Stimulated activated CD4-positive, alpha-beta T cell treated with anti-CD3 and anti-CD28 coated beads, Interleukin-15, amount 100 ng/mL, for 48 hours (primary cell): ENCODE data around the gene ZCCHC4.

Experiments used
- DNase-seq, 2 donors: peaks; one replicate each; pipeline ENCODE4 v3.0.0-alpha.2; 2020; ENCODE audit warnings: low read depth in 2 of 2

Gene ZCCHC4, protein sequence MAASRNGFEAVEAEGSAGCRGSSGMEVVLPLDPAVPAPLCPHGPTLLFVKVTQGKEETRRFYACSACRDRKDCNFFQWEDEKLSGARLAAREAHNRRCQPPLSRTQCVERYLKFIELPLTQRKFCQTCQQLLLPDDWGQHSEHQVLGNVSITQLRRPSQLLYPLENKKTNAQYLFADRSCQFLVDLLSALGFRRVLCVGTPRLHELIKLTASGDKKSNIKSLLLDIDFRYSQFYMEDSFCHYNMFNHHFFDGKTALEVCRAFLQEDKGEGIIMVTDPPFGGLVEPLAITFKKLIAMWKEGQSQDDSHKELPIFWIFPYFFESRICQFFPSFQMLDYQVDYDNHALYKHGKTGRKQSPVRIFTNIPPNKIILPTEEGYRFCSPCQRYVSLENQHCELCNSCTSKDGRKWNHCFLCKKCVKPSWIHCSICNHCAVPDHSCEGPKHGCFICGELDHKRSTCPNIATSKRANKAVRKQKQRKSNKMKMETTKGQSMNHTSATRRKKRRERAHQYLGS

GRCh38 chr4:25312496-25313200, at the start of gene ZCCHC4:
Gene ZCCHC4, plus strand, starts transcription at chr4:25312774. Its CDS starts 36 bp downstream, at chr4:25312810.
- peak; percentile 78 to 81 for DNase-seq

GRCh38 chr4:25271866-25272265, 40.7 kb upstream of the ZCCHC4 start:
- DNase-seq, result no peak

DNA sequence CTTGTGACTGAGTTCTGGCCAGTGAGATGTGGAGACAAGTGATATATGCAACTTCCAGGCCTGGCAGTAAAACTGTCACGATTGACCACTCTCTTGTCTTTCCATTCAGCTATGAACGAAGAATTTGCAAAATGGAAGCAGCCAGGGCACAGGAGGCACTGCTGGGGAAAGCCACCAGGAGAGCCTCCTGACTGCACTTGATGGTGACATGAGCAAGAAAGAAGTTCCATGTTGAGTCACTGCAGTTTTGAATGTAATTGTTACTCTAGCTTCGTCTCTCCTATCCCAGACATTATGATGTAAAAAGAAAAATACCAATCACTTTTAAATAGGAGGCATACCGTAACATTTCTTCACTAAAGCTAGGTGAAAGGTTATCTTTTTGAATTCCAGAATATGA, 32.4 kb upstream of the ZCCHC4 start:
- no peak for DNase-seq

- no peak for DNase-seq
These were observed 28.6 kb upstream of the ZCCHC4 start for GRCh38 chr4:25283948-25284347.

GRCh38 chr4:25284466-25284865, 28.1 kb upstream of the ZCCHC4 start:
- no peak for DNase-seq

DNA sequence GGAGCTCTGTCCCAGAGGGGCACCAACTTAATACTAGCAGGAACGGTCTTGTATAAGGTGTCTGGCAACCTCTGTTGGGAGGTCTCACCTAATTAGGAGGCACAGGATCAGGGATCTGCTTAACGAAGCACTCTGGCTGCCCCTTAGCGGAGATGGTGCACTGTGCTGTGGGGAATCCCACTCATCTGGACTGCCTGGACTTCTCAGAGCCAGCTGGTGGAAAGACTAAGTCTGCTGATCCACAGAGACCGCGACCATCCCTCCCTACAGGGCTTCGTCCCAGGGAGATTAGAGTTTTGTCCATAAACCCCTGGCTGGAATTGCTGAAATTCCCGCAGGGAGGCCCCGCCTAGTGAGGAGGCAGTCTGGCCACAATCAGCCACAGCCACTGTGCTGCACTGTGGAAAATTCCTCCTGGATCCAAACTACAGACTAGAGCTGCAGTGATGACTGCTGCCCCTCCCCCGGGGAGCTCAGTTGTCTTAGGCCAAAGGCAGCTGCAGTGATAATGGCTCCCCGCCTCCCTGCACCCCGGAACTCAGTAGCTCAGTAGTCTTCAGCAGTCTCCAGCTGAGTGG, 22.0 kb upstream of the ZCCHC4 start:
- DNase-seq, result no peak

- no peak for DNase-seq
These were observed 21.3 kb upstream of the ZCCHC4 start for GRCh38 chr4:25291158-25291733.

DNA sequence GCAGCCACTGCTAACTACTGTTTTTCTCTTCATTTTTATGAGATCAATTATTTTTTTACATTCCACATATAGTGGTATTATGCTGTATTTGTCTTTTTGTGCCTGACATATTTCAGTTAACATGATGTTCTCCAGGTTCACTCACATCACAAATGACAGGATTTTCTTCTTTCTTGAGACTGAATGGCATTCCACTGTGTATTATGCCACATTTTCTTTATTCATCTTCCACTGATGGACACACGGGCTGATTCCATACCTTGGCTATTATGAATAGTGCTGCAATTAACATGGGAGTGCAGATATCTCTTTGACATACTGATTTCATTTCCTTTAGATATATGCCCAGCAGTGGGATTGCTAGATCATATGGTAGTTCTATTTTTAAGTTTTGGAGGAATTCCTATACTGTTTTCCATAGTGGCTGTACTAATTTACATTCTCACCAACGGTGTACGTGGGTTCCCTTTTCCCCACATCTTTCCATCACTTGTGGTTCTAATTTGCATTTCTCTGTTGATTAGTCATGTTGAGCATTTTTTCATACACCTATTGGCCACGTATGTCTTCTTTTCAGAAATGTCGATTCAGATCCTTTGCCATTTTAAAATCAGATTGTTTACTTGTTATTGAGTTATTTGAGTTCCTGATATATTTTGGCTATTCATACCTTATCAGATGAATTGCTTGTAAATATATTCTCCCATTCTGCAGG, 14.9 kb upstream of the ZCCHC4 start:
- DNase-seq, result no peak

- no peak for DNase-seq
These were observed 12.9 kb upstream of the ZCCHC4 start for GRCh38 chr4:25299476-25300203.

- DNase-seq, result no peak
These were observed 11.1 kb upstream of the ZCCHC4 start for GRCh38 chr4:25301471-25301870.

DNA sequence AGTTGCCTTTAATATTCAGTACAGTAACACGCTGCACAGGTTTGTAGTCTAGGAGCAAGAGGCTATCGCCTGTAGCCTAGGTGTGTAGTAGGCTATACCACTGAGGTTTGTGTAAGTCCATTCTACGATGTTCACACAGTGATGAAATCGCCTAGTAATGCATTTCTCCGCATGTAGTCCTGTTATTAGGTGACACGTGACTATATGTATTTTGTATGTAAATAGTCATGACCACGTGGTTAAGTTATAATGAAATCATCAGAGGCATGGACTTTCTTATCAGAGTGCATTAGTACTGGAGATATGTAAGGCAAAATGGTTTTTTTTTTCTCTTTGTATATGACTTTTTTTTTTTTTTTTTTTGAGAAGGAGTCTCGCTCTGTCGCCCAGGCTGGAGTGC, 9.9 kb upstream of the ZCCHC4 start:
- DNase-seq, result no peak

GRCh38 chr4:25303578-25303977, 9.0 kb upstream of the ZCCHC4 start:
- no peak for DNase-seq

DNA sequence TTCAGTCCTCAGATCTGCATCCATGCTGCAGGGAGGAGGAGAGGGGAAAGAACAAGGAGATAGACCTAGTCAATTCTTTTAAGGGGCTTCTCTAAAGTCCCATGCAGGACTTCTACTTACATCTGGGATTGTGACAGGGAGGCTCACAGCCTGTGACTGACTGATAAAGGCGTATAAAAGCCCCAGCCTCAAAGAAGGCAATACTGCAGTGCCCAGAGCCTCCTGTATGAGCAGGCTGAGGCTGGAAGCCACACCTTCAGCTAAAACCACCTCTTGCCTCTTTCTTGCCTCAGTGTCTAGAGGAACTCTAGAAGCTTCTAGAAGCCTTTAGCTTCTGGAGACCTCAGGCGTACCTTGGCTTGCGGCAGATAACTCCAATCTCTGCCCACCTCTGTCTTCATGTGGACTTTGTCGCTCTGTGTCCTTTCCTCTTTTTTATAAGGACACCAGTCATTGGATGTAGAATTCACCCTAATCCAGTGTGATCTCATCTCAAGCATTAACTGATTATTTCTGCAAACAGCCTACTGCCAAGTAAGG, 6.0 kb upstream of the ZCCHC4 start:
- DNase-seq, result no peak

- DNase-seq, result no peak
These were observed 5.0 kb upstream of the ZCCHC4 start for GRCh38 chr4:25307596-25307995.

DNA sequence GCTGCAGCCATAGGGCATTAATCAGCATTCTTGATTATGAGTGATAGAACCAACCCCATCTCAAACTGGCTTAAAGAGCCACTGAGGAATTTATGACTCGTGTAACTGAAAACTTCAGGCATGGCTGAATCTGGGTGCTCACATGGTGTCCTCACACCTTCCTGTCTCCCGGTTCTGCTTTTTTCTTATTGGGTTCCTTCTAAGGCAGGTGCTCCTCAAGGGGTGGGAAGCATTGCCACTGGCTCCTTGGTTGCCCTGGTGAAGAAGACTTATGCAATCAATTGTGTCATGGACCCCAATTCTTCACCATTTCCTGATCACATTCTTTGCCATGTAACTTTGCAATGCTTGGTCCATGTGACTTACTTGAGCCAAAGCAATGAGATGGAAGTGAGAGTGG, 4.3 kb upstream of the ZCCHC4 start:
- DNase-seq, result no peak

DNA sequence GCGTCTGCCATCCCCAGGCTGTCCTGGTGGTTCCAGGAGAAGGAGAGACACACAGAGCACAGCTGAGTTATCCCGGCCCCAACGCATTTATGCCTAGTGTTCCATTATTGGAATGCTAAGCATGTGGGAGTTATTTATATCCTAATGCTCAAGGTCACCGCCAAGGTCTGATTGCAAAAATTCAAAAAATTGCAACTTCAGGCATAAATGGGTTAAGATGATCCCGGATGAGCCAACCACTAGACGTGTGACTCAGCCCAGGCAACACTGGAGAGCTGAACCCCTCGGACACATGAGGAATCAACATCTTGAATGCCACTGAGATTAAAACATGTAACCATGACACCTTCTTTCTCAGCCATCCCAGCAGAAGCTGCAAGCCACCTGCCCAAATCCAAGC, 3.8 kb upstream of the ZCCHC4 start:
- DNase-seq, result no peak

GRCh38 chr4:25310066-25310802, 2.3 kb upstream of the ZCCHC4 start:
- DNase-seq, result no peak

- no peak for DNase-seq
These were observed 1.8 kb upstream of the ZCCHC4 start for GRCh38 chr4:25310803-25311166.

DNA sequence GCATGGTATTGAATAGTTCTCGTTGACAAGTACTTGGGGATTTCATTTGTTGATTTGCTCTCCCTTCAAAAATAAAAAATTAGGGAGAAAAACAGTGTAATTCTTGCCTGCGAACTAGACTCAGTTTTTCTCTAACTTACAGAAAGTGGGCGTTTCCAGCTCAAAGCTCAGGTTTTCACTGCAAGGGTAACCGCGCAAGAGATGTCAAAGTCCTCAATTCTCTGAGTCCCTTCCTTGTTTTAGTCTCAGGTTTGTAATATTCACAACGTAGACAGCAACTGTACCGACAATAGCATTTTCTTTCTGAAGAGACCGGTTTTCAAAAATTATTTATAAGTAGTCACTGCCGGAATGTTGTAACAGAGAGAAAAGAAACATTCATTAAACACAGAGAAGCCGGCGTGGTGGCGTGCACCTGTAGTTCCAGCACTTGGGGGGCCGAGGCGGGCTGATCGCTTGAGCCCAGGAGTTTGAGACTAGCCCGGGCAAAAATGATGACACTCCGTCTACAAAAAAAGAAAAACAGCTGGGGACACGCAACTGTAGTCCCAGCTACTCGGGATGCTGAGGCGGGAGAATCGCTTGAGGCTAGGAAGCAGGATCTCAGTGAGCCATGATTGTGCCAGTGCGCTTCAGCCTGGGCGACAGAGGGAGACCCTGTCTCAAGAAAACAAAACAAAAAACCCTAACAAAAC, 774 bp downstream of the ZCCHC4 start:
- DNase-seq, result no peak
